BE2C (cell line): ENCODE data around the gene PHLDB3.

Experiments
- DNase-seq: peaks from one replicate; pipeline ENCODE4 v3.0.0-alpha.2; 2020
- H3K27me3 ChIP-seq: fragments of 250-450 bp; sonication (Bioruptor Pico); 2 replicates; pipeline ENCODE4 v1.5.1; 2020; ENCODE audit warnings: mild to moderate bottlenecking
- H3K36me3 ChIP-seq: fragments of 250-450 bp; sonication (Bioruptor Pico); 2 replicates; pipeline ENCODE4 v1.5.1; 2020; ENCODE audit warnings: mild to moderate bottlenecking
- H3K4me1 ChIP-seq: fragments of 250-450 bp; sonication (Bioruptor Pico); 2 replicates; pipeline ENCODE4 v1.5.1; 2020
- H3K4me3 ChIP-seq: 2 replicates; pipeline ENCODE4 v1.5.1; 2011; ENCODE audit warnings: low read depth, low read length
- H3K9me3 ChIP-seq: fragments of 250-450 bp; sonication (Bioruptor Pico); 2 replicates; pipeline ENCODE4 v1.5.1; 2020
- CTCF ChIP-seq: IDR thresholded peaks from 2 replicates; pipeline ENCODE4 v1.5.1; 2012; ENCODE audit warnings: mild to moderate bottlenecking, low read depth, low read length

Gene PHLDB3

GRCh38 chr19:43546581-43546980 lies 42.0 kb upstream of the PHLDB3 start:
- H3K4me1 ChIP-seq: no peaks in the 10 kb centered on the region
- H3K36me3 ChIP-seq: peaks cover 13% of the 10 kb centered on the region
- DNase-seq: no peak

GRCh38 chr19:43545981-43546380 lies 41.4 kb upstream of the PHLDB3 start:
- Histone ChIP-seq H3K4me1 (no peaks in the 10 kb centered on the region), H3K36me3 (peaks cover 12% of the 10 kb centered on the region)

More at GRCh38 chr19:43546581-43546980, 42.0 kb upstream of the PHLDB3 start:
- H3K9me3 ChIP-seq: no peaks in the 10 kb centered on the region
- TF ChIP-seq CTCF: no peak
- H3K4me3 ChIP-seq: no peak overlapping the region
- no peaks in the 10 kb centered on the region for H3K27me3 ChIP-seq

GRCh38 chr19:43545276-43545675 lies 40.7 kb upstream of the PHLDB3 start:
- Histone ChIP-seq H3K27me3 (no peaks in the 10 kb centered on the region), H3K36me3 (peaks cover 17% of the 10 kb centered on the region), H3K4me1 (no peaks in the 10 kb centered on the region), H3K4me3 (no peak overlapping the region), H3K9me3 (no peaks in the 10 kb centered on the region)
- DNase-seq: no peak
- TF ChIP-seq CTCF: no peak

More at GRCh38 chr19:43545981-43546380, 41.4 kb upstream of the PHLDB3 start:
- no peak for TF ChIP-seq CTCF
- Histone ChIP-seq H3K9me3 (no peaks in the 10 kb centered on the region), H3K4me3 (no peak overlapping the region), H3K27me3 (no peaks in the 10 kb centered on the region)
- DNase-seq: no peak

- no peak for TF ChIP-seq CTCF
- H3K9me3 ChIP-seq: no peaks in the 10 kb centered on the region
- H3K4me3 ChIP-seq: no peak overlapping the region
- DNase-seq: no peak
- no peaks in the 10 kb centered on the region for H3K4me1 ChIP-seq
- H3K27me3 ChIP-seq: no peaks in the 10 kb centered on the region
- H3K36me3 ChIP-seq: peaks cover 25% of the 10 kb centered on the region
These were observed 39.5 kb upstream of the PHLDB3 start for GRCh38 chr19:43544077-43544476.

- DNase-seq: no peak
- Histone ChIP-seq H3K4me3 (no peak overlapping the region), H3K36me3 (peaks cover 37% of the 10 kb centered on the region), H3K9me3 (no peaks in the 10 kb centered on the region), H3K4me1 (no peaks in the 10 kb centered on the region), H3K27me3 (no peaks in the 10 kb centered on the region)
- TF ChIP-seq CTCF: no peak
These were observed 37.5 kb upstream of the PHLDB3 start for GRCh38 chr19:43541920-43542650.

- no peak for TF ChIP-seq CTCF
- Histone ChIP-seq H3K27me3 (no peaks in the 10 kb centered on the region), H3K4me3 (no peak overlapping the region), H3K36me3 (peaks cover 37% of the 10 kb centered on the region), H3K9me3 (no peaks in the 10 kb centered on the region), H3K4me1 (no peaks in the 10 kb centered on the region; the same call in 1 of the 2 replicates)
- DNase-seq: no peak
These were observed 35.8 kb upstream of the PHLDB3 start for GRCh38 chr19:43540381-43540780.
